ENCODE measurements around the gene AUTS2.

- TF ChIP-seq, protein P1, sequence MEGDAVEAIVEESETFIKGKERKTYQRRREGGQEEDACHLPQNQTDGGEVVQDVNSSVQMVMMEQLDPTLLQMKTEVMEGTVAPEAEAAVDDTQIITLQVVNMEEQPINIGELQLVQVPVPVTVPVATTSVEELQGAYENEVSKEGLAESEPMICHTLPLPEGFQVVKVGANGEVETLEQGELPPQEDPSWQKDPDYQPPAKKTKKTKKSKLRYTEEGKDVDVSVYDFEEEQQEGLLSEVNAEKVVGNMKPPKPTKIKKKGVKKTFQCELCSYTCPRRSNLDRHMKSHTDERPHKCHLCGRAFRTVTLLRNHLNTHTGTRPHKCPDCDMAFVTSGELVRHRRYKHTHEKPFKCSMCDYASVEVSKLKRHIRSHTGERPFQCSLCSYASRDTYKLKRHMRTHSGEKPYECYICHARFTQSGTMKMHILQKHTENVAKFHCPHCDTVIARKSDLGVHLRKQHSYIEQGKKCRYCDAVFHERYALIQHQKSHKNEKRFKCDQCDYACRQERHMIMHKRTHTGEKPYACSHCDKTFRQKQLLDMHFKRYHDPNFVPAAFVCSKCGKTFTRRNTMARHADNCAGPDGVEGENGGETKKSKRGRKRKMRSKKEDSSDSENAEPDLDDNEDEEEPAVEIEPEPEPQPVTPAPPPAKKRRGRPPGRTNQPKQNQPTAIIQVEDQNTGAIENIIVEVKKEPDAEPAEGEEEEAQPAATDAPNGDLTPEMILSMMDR (conservative IDR thresholded peaks at IDR 0.05; ENCODE audit: low read depth, low read length): no peak
- no peak for TF ChIP-seq EZH2 (IDR thresholded peaks at IDR 0.05; ENCODE audit: borderline replicate concordance, low read depth, low read length, poor library complexity, severe bottlenecking)
Observed at GRCh38 chr7:69591805-69592204, 6.5 kb upstream of the AUTS2 start.

All from A673 (cell line).